Measurements from ENCODE around the gene CFAP107. TPM values are rescaled to one million over a fixed set of nuclear protein-coding genes. Genes with fewer than 3 reads are reported as not detected.

CFAP107 gene
- total and polyA plus RNA-seq, 2 experiments from 2014 or later = 0.07 TPM; not detected in 1

DNA sequence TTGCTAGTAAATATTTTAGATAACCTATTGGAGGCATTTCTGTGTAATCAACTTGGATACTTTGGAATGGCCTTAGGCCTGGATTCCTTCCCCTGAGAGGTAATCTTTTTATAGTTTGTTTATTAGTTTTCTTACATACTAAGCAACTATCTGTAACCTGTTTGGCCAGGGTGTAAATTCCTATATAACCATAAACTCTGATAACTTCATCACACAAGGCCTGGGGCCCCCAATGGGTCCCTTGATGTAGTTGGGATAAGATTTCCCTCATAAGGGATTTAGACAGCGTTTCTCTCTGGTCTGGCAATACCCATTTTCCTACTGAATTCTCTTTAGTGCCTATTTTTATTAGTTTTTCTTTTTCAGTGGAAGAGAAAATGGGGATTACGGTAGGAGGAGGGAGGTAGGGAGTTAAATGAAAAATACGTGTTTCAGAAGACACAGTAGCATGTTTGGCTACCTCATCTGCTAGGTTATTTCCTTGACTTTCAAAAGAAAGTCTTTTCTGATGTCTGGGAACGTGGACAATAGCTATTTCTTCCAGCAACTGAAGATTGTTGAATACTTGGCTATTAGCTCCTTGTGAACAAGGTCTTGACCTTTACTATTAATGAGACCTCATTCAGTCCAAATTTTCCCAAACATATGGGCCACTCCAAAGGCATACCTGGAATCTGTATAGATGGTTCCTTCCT, 37.5 kb upstream of the CFAP107 start:
- Histone ChIP-seq H3K9me2 (ENCODE audit: insufficient read depth) (peaks cover 19% of the 10 kb centered on the region), H3K4me2 (no peak overlapping the region), H3K27me3 (ENCODE audit: insufficient read depth) (no peaks in the 10 kb centered on the region), H3K36me3 (ENCODE audit: insufficient read depth) (no peaks in the 10 kb centered on the region; the same call in 1 of the 2 replicates), H3K79me2 (replicated peaks; ENCODE audit: insufficient read depth) (no peaks in the 10 kb centered on the region), H3K4me1 (ENCODE audit: insufficient read depth) (peaks cover 27% of the 10 kb centered on the region), H4K20me1 (replicated peaks; ENCODE audit: insufficient read depth) (no peaks in the 10 kb centered on the region), H3K27ac (ENCODE audit: low read depth) (no peak overlapping the region), H3F3A (replicated peaks; ENCODE audit: low read depth) (no peaks in the 10 kb centered on the region), H2AFZ (no peak overlapping the region), H3K4me3 (no peak overlapping the region)
- Mint-ChIP-seq H3K4me3 (no peak overlapping the region), H3K27ac (no peak overlapping the region), H3K9me3 (peaks cover 8% of the 10 kb centered on the region), H3K36me3 (ENCODE audit: low read depth) (peaks cover 4% of the 10 kb centered on the region; the same call in 2 of the 3 replicates), H3K27me3 (ENCODE audit: insufficient read depth, low read depth, poor library complexity) (peaks cover 4% of the 10 kb centered on the region), H3K4me1 (peaks cover 21% of the 10 kb centered on the region)
- ATAC-seq (no peak), DNase-seq (ENCODE audit: low spot score) (no peak)
- no peak for TF ChIP-seq STAT1 (IDR thresholded peaks at IDR 0.05; ENCODE audit: unreplicated experiment)
- TF ChIP-seq NANOG (IDR thresholded peaks at IDR 0.05; ENCODE audit: borderline replicate concordance) = no peak
- TF ChIP-seq CREB1 (CRISPR knock-in tag; IDR thresholded peaks at IDR 0.05; ENCODE audit: low read depth) = no peak
- TF ChIP-seq, protein P1, sequence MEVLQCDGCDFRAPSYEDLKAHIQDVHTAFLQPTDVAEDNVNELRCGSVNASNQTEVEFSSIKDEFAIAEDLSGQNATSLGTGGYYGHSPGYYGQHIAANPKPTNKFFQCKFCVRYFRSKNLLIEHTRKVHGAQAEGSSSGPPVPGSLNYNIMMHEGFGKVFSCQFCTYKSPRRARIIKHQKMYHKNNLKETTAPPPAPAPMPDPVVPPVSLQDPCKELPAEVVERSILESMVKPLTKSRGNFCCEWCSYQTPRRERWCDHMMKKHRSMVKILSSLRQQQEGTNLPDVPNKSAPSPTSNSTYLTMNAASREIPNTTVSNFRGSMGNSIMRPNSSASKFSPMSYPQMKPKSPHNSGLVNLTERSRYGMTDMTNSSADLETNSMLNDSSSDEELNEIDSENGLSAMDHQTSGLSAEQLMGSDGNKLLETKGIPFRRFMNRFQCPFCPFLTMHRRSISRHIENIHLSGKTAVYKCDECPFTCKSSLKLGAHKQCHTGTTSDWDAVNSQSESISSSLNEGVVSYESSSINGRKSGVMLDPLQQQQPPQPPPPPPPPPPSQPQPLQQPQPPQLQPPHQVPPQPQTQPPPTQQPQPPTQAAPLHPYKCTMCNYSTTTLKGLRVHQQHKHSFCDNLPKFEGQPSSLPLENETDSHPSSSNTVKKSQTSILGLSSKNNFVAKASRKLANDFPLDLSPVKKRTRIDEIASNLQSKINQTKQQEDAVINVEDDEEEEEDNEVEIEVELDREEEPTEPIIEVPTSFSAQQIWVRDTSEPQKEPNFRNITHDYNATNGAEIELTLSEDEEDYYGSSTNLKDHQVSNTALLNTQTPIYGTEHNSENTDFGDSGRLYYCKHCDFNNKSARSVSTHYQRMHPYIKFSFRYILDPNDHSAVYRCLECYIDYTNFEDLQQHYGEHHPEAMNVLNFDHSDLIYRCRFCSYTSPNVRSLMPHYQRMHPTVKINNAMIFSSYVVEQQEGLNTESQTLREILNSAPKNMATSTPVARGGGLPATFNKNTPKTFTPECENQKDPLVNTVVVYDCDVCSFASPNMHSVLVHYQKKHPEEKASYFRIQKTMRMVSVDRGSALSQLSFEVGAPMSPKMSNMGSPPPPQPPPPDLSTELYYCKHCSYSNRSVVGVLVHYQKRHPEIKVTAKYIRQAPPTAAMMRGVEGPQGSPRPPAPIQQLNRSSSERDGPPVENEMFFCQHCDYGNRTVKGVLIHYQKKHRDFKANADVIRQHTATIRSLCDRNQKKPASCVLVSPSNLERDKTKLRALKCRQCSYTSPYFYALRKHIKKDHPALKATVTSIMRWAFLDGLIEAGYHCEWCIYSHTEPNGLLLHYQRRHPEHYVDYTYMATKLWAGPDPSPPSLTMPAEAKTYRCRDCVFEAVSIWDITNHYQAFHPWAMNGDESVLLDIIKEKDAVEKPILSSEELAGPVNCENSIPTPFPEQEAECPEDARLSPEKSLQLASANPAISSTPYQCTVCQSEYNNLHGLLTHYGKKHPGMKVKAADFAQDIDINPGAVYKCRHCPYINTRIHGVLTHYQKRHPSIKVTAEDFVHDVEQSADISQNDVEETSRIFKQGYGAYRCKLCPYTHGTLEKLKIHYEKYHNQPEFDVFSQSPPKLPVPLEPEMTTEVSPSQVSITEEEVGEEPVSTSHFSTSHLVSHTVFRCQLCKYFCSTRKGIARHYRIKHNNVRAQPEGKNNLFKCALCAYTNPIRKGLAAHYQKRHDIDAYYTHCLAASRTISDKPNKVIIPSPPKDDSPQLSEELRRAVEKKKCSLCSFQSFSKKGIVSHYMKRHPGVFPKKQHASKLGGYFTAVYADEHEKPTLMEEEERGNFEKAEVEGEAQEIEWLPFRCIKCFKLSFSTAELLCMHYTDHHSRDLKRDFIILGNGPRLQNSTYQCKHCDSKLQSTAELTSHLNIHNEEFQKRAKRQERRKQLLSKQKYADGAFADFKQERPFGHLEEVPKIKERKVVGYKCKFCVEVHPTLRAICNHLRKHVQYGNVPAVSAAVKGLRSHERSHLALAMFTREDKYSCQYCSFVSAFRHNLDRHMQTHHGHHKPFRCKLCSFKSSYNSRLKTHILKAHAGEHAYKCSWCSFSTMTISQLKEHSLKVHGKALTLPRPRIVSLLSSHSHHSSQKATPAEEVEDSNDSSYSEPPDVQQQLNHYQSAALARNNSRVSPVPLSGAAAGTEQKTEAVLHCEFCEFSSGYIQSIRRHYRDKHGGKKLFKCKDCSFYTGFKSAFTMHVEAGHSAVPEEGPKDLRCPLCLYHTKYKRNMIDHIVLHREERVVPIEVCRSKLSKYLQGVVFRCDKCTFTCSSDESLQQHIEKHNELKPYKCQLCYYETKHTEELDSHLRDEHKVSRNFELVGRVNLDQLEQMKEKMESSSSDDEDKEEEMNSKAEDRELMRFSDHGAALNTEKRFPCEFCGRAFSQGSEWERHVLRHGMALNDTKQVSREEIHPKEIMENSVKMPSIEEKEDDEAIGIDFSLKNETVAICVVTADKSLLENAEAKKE (CRISPR knock-in tag; IDR thresholded peaks at IDR 0.05) = no peak

DNA sequence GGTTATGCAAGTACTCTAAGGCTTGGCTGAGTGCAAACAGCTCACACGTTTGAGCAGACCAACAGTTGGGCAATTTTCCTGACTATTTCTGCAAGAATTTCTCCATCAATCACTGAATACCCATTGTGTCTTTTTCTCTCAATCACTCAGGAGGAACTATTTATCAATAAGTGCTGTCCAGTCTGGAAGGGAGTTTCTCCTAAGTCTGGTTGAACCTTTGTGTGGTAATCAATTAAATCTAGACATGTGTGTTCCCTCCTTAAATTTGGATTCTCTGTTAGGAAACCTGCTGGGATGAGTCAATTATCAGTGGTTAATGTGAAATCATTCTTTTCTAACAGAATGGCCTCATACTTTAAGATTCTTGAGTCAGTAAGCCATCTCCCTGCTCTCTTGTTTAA, 36.9 kb upstream of the CFAP107 start:
- H2AFZ ChIP-seq = no peak overlapping the region
- H3F3A ChIP-seq (replicated peaks; ENCODE audit: low read depth) = no peaks in the 10 kb centered on the region
- no peak overlapping the region for H3K4me3 ChIP-seq
- DNase-seq (ENCODE audit: low spot score) (no peak), ATAC-seq (no peak)
- Mint-ChIP-seq H3K9me3 (peaks cover 4% of the 10 kb centered on the region), H3K36me3 (ENCODE audit: low read depth) (peaks cover 1% of the 10 kb centered on the region; the same call in 2 of the 3 replicates), H3K27me3 (ENCODE audit: insufficient read depth, low read depth, poor library complexity) (peaks cover 9% of the 10 kb centered on the region), H3K4me3 (no peak overlapping the region), H3K27ac (no peak overlapping the region), H3K4me1 (peaks cover 25% of the 10 kb centered on the region)
- H4K20me1 ChIP-seq (replicated peaks; ENCODE audit: insufficient read depth) = no peaks in the 10 kb centered on the region
- H3K36me3 ChIP-seq (ENCODE audit: insufficient read depth) = no peaks in the 10 kb centered on the region; the same call in 1 of the 2 replicates
- no peak overlapping the region for H3K4me2 ChIP-seq
- no peaks in the 10 kb centered on the region for H3K27me3 ChIP-seq (ENCODE audit: insufficient read depth)
- no peak overlapping the region for H3K27ac ChIP-seq (ENCODE audit: low read depth)
- H3K9me2 ChIP-seq (ENCODE audit: insufficient read depth) = peaks cover 19% of the 10 kb centered on the region
- peaks cover 30% of the 10 kb centered on the region for H3K4me1 ChIP-seq (ENCODE audit: insufficient read depth)
- H3K79me2 ChIP-seq (replicated peaks; ENCODE audit: insufficient read depth) = no peaks in the 10 kb centered on the region
- TF ChIP-seq NANOG (IDR thresholded peaks at IDR 0.05; ENCODE audit: borderline replicate concordance) (no peak), CREB1 (CRISPR knock-in tag; IDR thresholded peaks at IDR 0.05; ENCODE audit: low read depth) (no peak)
- TF ChIP-seq, protein P1 (CRISPR knock-in tag; IDR thresholded peaks at IDR 0.05) = no peak
